Measurements from ENCODE around the gene C9orf50. TPM values are rescaled to one million over a fixed set of nuclear protein-coding genes. Genes with fewer than 3 reads are reported as not detected.
A peak's percentile ranks its signal among the peaks of the same experiment; 100 is the strongest.

C9orf50 gene
- total RNA-seq, 2 experiments from 2014 or later: not detected

DNA sequence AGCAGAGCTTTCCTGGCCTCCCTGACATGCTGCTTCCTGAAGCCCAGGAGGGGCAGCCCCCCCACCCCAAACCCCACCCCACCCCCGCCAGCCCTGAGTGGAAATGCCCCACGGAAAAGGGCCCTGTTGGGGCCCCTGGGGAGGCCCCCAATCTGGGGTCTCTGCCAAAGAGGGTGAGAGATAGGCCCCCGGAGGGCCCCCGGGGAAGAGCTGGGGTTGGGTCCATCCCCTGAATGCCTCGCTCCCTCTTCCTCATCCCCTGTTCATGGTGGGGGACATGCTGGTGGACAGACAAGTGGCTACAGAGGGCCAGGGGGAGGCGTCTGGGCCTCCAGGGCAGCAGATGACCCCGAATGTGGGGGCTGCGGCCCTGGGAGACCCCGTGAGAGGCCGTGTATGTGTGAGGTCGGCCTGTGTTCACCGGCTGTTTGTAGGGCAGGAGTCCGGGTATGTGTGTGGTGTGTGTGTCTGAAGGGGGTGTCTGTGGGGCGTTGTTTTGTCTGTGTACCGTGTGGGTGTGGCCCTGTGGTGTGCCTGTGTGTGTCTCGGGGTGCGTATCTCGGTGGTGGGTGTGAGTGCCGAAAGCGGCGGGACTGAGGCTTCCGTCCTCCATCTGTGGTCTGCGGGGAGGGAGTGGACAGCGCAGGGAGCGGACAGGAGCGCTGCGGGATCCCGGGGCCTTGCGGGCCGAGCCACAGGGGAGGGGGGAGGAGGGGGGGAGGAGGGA is 11.3 kb downstream of the C9orf50 start:
- no peaks in the 10 kb centered on the region for H3K36me3 Mint-ChIP-seq (ENCODE audit: low read depth)
- no peaks in the 10 kb centered on the region for H3K27me3 Mint-ChIP-seq
- peak; percentile 71 for DNase-seq
- CTCF ChIA-PET: interaction anchor here (1.0 to 3.6 kb wide), 10 partner anchors 15 to 478 kb away, joined by 3 to 19 read pairs (median 6); no protein-coding TSS in a partner anchor
- no peaks in the 10 kb centered on the region for H3K9me3 Mint-ChIP-seq
- intact Hi-C loops (cut with micrococcal nuclease): loop anchor here (5.0 to 10.0 kb wide), 4 partner anchors 125 to 472 kb away; partner anchors contain the start of gene IER5L
- TF ChIP-seq, protein P1, sequence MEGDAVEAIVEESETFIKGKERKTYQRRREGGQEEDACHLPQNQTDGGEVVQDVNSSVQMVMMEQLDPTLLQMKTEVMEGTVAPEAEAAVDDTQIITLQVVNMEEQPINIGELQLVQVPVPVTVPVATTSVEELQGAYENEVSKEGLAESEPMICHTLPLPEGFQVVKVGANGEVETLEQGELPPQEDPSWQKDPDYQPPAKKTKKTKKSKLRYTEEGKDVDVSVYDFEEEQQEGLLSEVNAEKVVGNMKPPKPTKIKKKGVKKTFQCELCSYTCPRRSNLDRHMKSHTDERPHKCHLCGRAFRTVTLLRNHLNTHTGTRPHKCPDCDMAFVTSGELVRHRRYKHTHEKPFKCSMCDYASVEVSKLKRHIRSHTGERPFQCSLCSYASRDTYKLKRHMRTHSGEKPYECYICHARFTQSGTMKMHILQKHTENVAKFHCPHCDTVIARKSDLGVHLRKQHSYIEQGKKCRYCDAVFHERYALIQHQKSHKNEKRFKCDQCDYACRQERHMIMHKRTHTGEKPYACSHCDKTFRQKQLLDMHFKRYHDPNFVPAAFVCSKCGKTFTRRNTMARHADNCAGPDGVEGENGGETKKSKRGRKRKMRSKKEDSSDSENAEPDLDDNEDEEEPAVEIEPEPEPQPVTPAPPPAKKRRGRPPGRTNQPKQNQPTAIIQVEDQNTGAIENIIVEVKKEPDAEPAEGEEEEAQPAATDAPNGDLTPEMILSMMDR (IDR thresholded peaks at IDR 0.05): no peak
- peak overlapping the region; percentile 72 for H3K4me3 Mint-ChIP-seq
- peak; percentile 48 for ATAC-seq
- peaks cover 35% of the 10 kb centered on the region for H3K4me1 Mint-ChIP-seq (ENCODE audit: low read depth)
- POLR2A ChIA-PET: interaction anchor here (1.1 kb wide), 1 partner anchor 16 kb away, joined by 3 read pairs; the partner anchor contains the start of gene NTMT1
- H3K27ac Mint-ChIP-seq: peak overlapping the region; percentile 89

DNA sequence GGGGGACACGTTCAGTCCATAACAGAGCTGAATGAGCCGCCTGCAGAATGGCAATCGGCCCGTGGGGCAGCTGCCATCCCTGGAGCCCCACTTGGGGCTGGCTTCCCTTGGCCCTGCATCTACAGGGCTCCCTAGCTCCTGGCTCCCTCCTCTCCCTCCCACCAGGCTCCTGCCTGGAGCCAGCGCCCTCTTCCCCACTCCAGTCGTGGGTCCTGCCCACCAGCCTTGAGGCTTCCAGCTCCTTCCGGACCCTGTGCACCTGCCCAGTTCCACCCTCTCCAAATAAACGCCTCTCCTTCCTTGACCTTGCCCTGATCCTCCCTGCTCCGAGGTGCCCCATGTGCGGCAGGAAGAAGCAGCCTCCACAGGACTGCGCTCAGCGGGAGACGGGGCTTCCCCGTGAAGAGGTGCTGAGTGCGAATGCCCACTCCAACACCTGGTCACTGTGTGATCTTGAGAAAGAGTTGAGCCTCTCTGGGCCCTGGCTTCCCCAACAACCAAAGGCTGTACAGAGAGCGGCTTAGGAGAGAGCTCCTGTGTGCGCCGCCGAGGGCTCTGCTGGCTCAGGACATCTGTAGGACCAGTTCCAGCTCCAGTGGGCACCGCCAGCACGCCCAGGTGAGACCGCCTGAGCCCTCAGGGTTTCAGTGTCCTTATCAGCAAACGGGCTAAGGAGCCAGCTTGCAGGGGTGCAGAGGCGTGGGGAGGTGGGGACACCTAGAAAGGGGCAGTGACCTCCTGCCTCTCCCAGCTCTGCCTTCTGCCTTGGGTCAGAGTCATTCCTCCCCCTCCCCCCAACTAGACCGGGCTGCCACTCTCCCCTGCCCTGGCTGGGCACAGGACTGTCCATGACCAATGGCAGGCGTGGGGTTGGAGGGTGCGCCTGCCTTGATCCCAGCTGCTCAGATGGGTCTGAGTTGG is 12.1 kb downstream of the C9orf50 start:
- ChIA-PET CTCF (interaction anchor here (1.0 to 3.6 kb wide), 10 partner anchors 16 to 477 kb away, joined by 3 to 19 read pairs (median 6); no protein-coding TSS in a partner anchor), POLR2A (interaction anchor here (0.8 to 1.8 kb wide), 4 partner anchors 17 to 470 kb away, joined by 3 to 5 read pairs (median 3); partner anchors contain the start of gene NTMT1)
- DNase-seq (no peak), ATAC-seq (no peak)
- H3K27ac Mint-ChIP-seq: no peak overlapping the region
- H3K9me3 Mint-ChIP-seq: no peaks in the 10 kb centered on the region
- intact Hi-C loops (cut with micrococcal nuclease): loop anchor here (10.0 kb wide), 2 partner anchors 124 to 284 kb away; no protein-coding TSS in a partner anchor
- TF ChIP-seq, protein P1 (IDR thresholded peaks at IDR 0.05): no peak
- no peaks in the 10 kb centered on the region for H3K36me3 Mint-ChIP-seq (ENCODE audit: low read depth)
- peaks cover 38% of the 10 kb centered on the region for H3K4me1 Mint-ChIP-seq (ENCODE audit: low read depth)
- no peak overlapping the region for H3K4me3 Mint-ChIP-seq
- H3K27me3 Mint-ChIP-seq: no peaks in the 10 kb centered on the region

DNA sequence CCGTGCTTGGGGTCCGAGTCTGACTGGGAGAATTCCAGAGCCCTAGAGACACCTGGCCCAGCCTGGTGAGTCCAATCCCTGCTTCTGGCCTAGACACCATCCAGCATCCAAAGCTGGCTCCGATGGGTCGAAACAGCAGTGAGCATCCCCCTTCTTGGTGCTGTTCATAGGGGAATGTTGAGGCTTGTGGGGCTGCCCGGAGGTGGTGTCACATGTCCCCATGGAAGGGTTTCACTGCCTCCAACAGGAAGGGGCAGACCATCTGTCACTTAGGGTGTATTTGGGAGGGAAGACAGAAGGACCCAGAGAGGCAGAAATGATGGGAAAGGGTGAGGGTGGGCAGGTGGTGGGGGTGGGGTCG is 13.9 kb downstream of the C9orf50 start:
- intact Hi-C loops (cut with micrococcal nuclease): loop anchor here (10.0 kb wide), 2 partner anchors 122 to 282 kb away; no protein-coding TSS in a partner anchor

DNA sequence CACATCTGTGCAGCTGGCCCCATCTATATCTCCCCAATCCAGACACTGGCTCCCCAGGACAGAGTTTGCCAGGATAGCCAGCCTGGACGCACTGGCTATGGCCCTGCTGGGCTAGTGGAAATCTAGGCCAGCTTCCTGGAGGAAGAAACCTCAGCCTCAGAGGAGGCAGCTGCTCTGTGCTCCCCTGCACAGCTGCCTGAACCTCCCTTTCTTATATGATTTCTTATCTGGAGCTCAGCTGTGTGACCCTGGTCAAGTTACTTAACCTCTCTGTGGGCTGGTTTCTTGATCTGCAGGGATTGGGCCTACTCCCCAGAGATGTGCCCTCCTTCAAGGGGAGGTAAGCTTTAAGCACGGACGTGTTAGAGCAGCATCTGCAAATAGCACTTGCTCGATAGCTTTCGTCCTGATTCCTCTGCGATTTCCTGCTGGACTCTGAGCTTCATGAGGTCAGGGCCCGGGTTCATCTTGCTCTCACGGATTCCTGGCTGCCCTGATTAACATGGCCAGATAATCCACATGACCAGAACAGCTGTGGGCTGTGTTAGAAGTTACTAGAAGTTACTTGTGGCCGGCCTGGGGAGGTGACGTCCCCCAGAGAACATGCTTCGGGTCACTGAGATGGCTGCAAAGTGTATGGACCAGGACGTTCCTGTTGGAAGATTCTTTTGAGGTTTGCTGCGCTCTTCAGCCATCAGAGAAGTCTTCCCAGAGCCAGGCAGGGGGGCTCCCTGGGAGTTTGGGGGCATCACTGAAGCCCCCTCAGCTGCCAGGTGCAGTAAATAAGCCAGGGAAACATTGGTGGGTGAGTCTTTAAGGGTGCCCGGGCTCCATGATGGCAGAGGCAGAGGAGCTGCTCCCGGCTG is 14.5 kb downstream of the C9orf50 start:
- Mint-ChIP-seq H3K9me3 (no peaks in the 10 kb centered on the region), H3K27ac (no peak overlapping the region), H3K4me3 (no peak overlapping the region), H3K36me3 (ENCODE audit: low read depth) (no peaks in the 10 kb centered on the region), H3K4me1 (ENCODE audit: low read depth) (peaks cover 44% of the 10 kb centered on the region), H3K27me3 (no peaks in the 10 kb centered on the region)
- DNase-seq (no peak), ATAC-seq (no peak)
- TF ChIP-seq, protein P1 (IDR thresholded peaks at IDR 0.05): no peak
- ChIA-PET POLR2A (interaction anchor here (0.6 to 1.5 kb wide), 4 partner anchors 10 to 37 kb away, joined by 3 to 5 read pairs (median 3); no protein-coding TSS in a partner anchor), CTCF (interaction anchor here (1.1 to 4.1 kb wide), 8 partner anchors 18 to 475 kb away, joined by 3 to 31 read pairs (median 4); no protein-coding TSS in a partner anchor)
- intact Hi-C loops (cut with micrococcal nuclease): loop anchor here (10.0 kb wide), 2 partner anchors 122 to 282 kb away; no protein-coding TSS in a partner anchor

More for the DNA sequence above, 13.9 kb downstream of the C9orf50 start:
- H3K27me3 Mint-ChIP-seq: no peaks in the 10 kb centered on the region
- peaks cover 47% of the 10 kb centered on the region for H3K4me1 Mint-ChIP-seq (ENCODE audit: low read depth)
- CTCF ChIA-PET: interaction anchor here (1.1 to 4.1 kb wide), 6 partner anchors 17 to 476 kb away, joined by 3 to 31 read pairs (median 4); no protein-coding TSS in a partner anchor
- H3K9me3 Mint-ChIP-seq: no peaks in the 10 kb centered on the region
- H3K36me3 Mint-ChIP-seq (ENCODE audit: low read depth): no peaks in the 10 kb centered on the region
- DNase-seq: no peak
- TF ChIP-seq, protein P1 (IDR thresholded peaks at IDR 0.05): no peak
- POLR2A ChIA-PET: interaction anchor here (0.6 to 1.5 kb wide), 4 partner anchors 10 to 37 kb away, joined by 3 to 5 read pairs (median 3); no protein-coding TSS in a partner anchor
- H3K27ac Mint-ChIP-seq: peak overlapping the region; percentile 83
- ATAC-seq: no peak
- H3K4me3 Mint-ChIP-seq: no peak overlapping the region
